H1 (cell line): ENCODE data around the gene CASP3. TPM values are rescaled to one million over a fixed set of nuclear protein-coding genes. Genes with fewer than 3 reads are reported as not detected.

Experiments
- BRCA1 ChIP-seq: IDR thresholded peaks from 2 replicates; pipeline ENCODE4 v1.6.1; 2012; ENCODE audit warnings: low read depth, low read length, improper control_type of control experiment
- CBX8 ChIP-seq: fragments of 300-800, 300-1000 bp; sonication (generic); IDR thresholded peaks from 2 replicates; pipeline ENCODE4 v1.7.1; 2016; ENCODE audit warnings: low read depth, low read length, borderline replicate concordance
- CTBP2 ChIP-seq: IDR thresholded peaks from 2 replicates; pipeline ENCODE4 v1.7.0; 2011; ENCODE audit warnings: borderline replicate concordance, mild to moderate bottlenecking, moderate library complexity, mixed read lengths, low read length; ENCODE audit not compliant: insufficient read depth, insufficient read length
- GTF2F1 ChIP-seq: IDR thresholded peaks from 2 replicates; pipeline ENCODE4 v1.6.1; 2012; ENCODE audit warnings: low read depth, low read length, improper control_type of control experiment, borderline replicate concordance
- KDM1A ChIP-seq: fragments of 200-600, 300-600 bp; sonication (generic); IDR thresholded peaks from 2 replicates; pipeline ENCODE4 v1.7.1; 2016; ENCODE audit warnings: mild to moderate bottlenecking, low read length, borderline replicate concordance
- SP1 ChIP-seq: IDR thresholded peaks from 2 replicates; pipeline ENCODE4 v1.6.1; 2011; ENCODE audit warnings: low read depth, low read length
- polyA plus RNA-seq, 7 experiments: library from polyadenylated mRNA; depleted of rRNA in 3 of 7; stranded (reverse) in 5 of 7; unstranded in 2 of 7; fragments of >200 nt in 5 of 7; fragments of 200-250 nt in 2 of 7; gene quantifications; 1 replicate in 5 of 7; 2 replicates in 1 of 7; 4 replicates in 1 of 7; pipeline versions ENCODE4 v1.2.1 to v1.2.3, GENCODE V29; 2011 to 2013; ENCODE audit warnings: missing spikeins in 2 of 7, mixed read lengths in 2 of 7
- total RNA-seq: library from RNA; stranded (reverse); fragmentation: NEBNext Ultra II Directional; extraction: Animal tissue kit (Norgen Biotek cat#: 25700); gene quantifications from 2 replicates; pipeline ENCODE4 v1.2.1, GENCODE V29; 2021

The CASP3 gene
- total and polyA plus RNA-seq, 2 of the 8 experiments (the other 6 are each of a cell fraction or from before 2014, with no cell fraction given) = 27.8 to 82.5 TPM

DNA sequence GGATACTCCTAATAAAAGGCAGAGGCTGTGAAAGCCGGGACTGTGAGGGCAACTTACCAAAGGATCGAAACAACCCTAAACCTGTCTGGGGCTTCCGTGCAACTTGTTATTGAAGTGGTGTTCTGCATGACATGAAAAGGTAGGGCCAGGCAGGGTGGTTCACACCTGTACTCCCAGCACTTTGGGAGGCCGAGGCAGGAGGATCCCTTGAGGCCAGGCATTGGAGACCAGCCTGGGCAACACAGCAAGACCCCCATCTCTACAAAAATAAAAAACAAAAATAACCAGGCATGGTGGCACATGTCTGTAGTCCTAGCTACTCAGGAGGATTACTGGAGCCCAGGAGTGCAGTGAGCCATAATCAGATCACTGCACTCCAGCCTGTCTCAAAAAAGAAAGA lies 12.3 kb downstream of the CASP3 start (continued):
- TF ChIP-seq CTBP2 (no peak), CBX8 (no peak), BRCA1 (no peak), SP1 (no peak), KDM1A (no peak), GTF2F1 (no peak)
